GM23338 (cell line): Measurements from ENCODE around the gene TBCEL. TPM values are rescaled to one million over a fixed set of nuclear protein-coding genes. Genes with fewer than 3 reads are reported as not detected.

ENCODE experiments used
- ATAC-seq: fragments of 200-7000 bp; cut with Tn5 transposase; 3 replicates; pipeline ENCODE4 v1.9.1; 2020
- DNase-seq: peaks from one replicate; pipeline ENCODE4 v3.0.0-alpha.2; 2015; ENCODE audit warnings: low spot score
- H2AFZ ChIP-seq: fragments of 200-600 bp; sonication (generic); 2 replicates; pipeline ENCODE4 v1.8.0; 2016; ENCODE audit warnings: antibody characterized with exemption, mild to moderate bottlenecking, moderate library complexity
- H3F3A ChIP-seq: fragments of 200-600 bp; sonication (generic); replicated peaks from 2 replicates; pipeline ENCODE4 v1.8.0; 2017; ENCODE audit warnings: antibody characterized with exemption, mixed run types, low read depth
- H3K27ac ChIP-seq: fragments of 200-600 bp; sonication (generic); 2 replicates; pipeline ENCODE4 v1.6.1; 2016; ENCODE audit warnings: low read depth
- H3K27me3 ChIP-seq: fragments of 200-600 bp; sonication (generic); 2 replicates; pipeline ENCODE4 v1.8.0; 2016; ENCODE audit warnings: mild to moderate bottlenecking, mixed run types, moderate library complexity; ENCODE audit not compliant: insufficient read depth
- H3K36me3 ChIP-seq: fragments of 200-600 bp; sonication (generic); 2 replicates; pipeline ENCODE4 v1.8.0; 2016; ENCODE audit warnings: mild to moderate bottlenecking; ENCODE audit not compliant: insufficient read depth
- H3K4me1 ChIP-seq: fragments of 200-600 bp; sonication (generic); 2 replicates; pipeline ENCODE4 v1.8.0; 2016; ENCODE audit warnings: mild to moderate bottlenecking, moderate library complexity; ENCODE audit not compliant: insufficient read depth
- H3K4me2 ChIP-seq: fragments of 200-600 bp; sonication (generic); 2 replicates; pipeline ENCODE4 v1.7.1; 2017; ENCODE audit warnings: mixed run types
- H3K4me3 ChIP-seq: fragments of 200-600 bp; sonication (generic); 2 replicates; pipeline ENCODE4 v1.6.1; 2016; ENCODE audit warnings: mixed run types
- H3K79me2 ChIP-seq: fragments of 200-600 bp; sonication (generic); replicated peaks from 2 replicates; pipeline ENCODE4 v1.8.0; 2017; ENCODE audit warnings: mild to moderate bottlenecking; ENCODE audit not compliant: insufficient read depth
- H3K9me2 ChIP-seq: fragments of 200-600 bp; sonication (generic); 2 replicates; pipeline ENCODE4 v1.8.0; 2017; ENCODE audit not compliant: insufficient read depth
- H4K20me1 ChIP-seq: fragments of 200-600 bp; sonication (generic); replicated peaks from 2 replicates; pipeline ENCODE4 v1.8.0; 2017; ENCODE audit warnings: mild to moderate bottlenecking; ENCODE audit not compliant: insufficient read depth
- H3K27ac Mint-ChIP-seq: 2 replicates; pipeline ENCODE4 v1.8.0; 2020; ENCODE audit warnings: inconsistent platforms, mild to moderate bottlenecking, moderate library complexity, mixed read lengths
- H3K27me3 Mint-ChIP-seq: 3 replicates; pipeline ENCODE4 v1.8.0; 2022; ENCODE audit warnings: low read depth, mild to moderate bottlenecking, moderate library complexity, mixed read lengths, inconsistent platforms; ENCODE audit not compliant: insufficient read depth, poor library complexity
- H3K36me3 Mint-ChIP-seq: 3 replicates; pipeline ENCODE4 v1.8.0; 2021; ENCODE audit warnings: low read depth, mild to moderate bottlenecking, inconsistent platforms, moderate library complexity, mixed read lengths
- H3K4me1 Mint-ChIP-seq: 3 replicates; pipeline ENCODE4 v1.8.0; 2020; ENCODE audit warnings: mild to moderate bottlenecking, inconsistent platforms, mixed read lengths
- H3K4me3 Mint-ChIP-seq: 3 replicates; pipeline ENCODE4 v1.8.0; 2021; ENCODE audit warnings: moderate library complexity, mild to moderate bottlenecking, inconsistent platforms, mixed read lengths
- H3K9me3 Mint-ChIP-seq: 3 replicates; pipeline ENCODE4 v1.8.0; 2020; ENCODE audit warnings: moderate library complexity, mild to moderate bottlenecking, inconsistent platforms, mixed read lengths
- CREB1 ChIP-seq: fragments of 250-450 bp; sonication (Bioruptor Pico); IDR thresholded peaks from 2 replicates; pipeline ENCODE4 v1.5.0; 2020; ENCODE audit warnings: low read depth, mild to moderate bottlenecking, moderate library complexity
- EZH2 ChIP-seq: fragments of 200-600 bp; sonication (generic); IDR thresholded peaks from one replicate; pipeline ENCODE4 v1.8.0; 2017; ENCODE audit warnings: antibody characterized with exemption, mild to moderate bottlenecking, low read depth; ENCODE audit not compliant: unreplicated experiment
- EZH2phosphoT487 ChIP-seq: fragments of 200-600 bp; sonication (generic); IDR thresholded peaks from one replicate; pipeline ENCODE4 v1.8.1; 2018; ENCODE audit warnings: antibody characterized with exemption; ENCODE audit not compliant: unreplicated experiment
- JUNB ChIP-seq: IDR thresholded peaks from one replicate; pipeline ENCODE4 v1.6.1; 2016; ENCODE audit warnings: antibody characterized with exemption; ENCODE audit not compliant: unreplicated experiment
- POLR2AphosphoS5 ChIP-seq: IDR thresholded peaks from 2 replicates; pipeline ENCODE4 v1.6.1; 2016; ENCODE audit warnings: antibody characterized with exemption, low read depth
- STAT1 ChIP-seq: IDR thresholded peaks from one replicate; pipeline ENCODE4 v1.6.1; 2016; ENCODE audit warnings: antibody characterized with exemption; ENCODE audit not compliant: unreplicated experiment
- ZNF114 ChIP-seq: fragments of 250-450 bp; sonication (Bioruptor Pico); IDR thresholded peaks from 2 replicates; pipeline ENCODE4 v1.5.0; 2020; ENCODE audit warnings: mild to moderate bottlenecking, moderate library complexity
- ZNF331 ChIP-seq: fragments of 250-450 bp; sonication (Bioruptor Pico); IDR thresholded peaks from 2 replicates; pipeline ENCODE4 v1.5.0; 2020; ENCODE audit warnings: low read depth, mild to moderate bottlenecking, moderate library complexity
- polyA plus RNA-seq: library from polyadenylated mRNA; unstranded; fragments of >200 nt; fragmentation: Nextera tagmentation; extraction: Ambion mirVana; gene quantifications from 2 replicates; pipeline ENCODE4 v1.2.1, GENCODE V29; 2016
- total RNA-seq: library from RNA; depleted of rRNA; stranded (reverse); fragments of >200 nt; shearing (Covaris generic); gene quantifications from 2 replicates; pipeline ENCODE4 v1.2.3, GENCODE V29; 2014
- TF ChIP-seq, protein P1 (sequence below), 2 experiments: fragments of 200-600 bp in 1 of 2; sonication (generic) in 1 of 2; conservative IDR thresholded peaks; 2 replicates each; pipeline versions ENCODE4 v1.5.1 to v1.6.1; 2016 to 2017; ENCODE audit warnings: antibody characterized with exemption in 2 of 2, low read depth in 2 of 2, mild to moderate bottlenecking in 2 of 2, moderate library complexity in 1 of 2
- TF ChIP-seq, protein P2 (sequence below): fragments of 250-450 bp; sonication (Bioruptor Pico); IDR thresholded peaks from 2 replicates; pipeline ENCODE4 v1.5.0; 2020; ENCODE audit warnings: mild to moderate bottlenecking, moderate library complexity
- TF ChIP-seq, protein P3 (sequence below): IDR thresholded peaks from one replicate; pipeline ENCODE4 v1.6.1; 2018; ENCODE audit warnings: antibody characterized with exemption; ENCODE audit not compliant: unreplicated experiment

The TBCEL gene
- total and polyA plus RNA-seq, 2 experiments from 2014 or later, result 5.4 to 16.2 TPM

DNA sequence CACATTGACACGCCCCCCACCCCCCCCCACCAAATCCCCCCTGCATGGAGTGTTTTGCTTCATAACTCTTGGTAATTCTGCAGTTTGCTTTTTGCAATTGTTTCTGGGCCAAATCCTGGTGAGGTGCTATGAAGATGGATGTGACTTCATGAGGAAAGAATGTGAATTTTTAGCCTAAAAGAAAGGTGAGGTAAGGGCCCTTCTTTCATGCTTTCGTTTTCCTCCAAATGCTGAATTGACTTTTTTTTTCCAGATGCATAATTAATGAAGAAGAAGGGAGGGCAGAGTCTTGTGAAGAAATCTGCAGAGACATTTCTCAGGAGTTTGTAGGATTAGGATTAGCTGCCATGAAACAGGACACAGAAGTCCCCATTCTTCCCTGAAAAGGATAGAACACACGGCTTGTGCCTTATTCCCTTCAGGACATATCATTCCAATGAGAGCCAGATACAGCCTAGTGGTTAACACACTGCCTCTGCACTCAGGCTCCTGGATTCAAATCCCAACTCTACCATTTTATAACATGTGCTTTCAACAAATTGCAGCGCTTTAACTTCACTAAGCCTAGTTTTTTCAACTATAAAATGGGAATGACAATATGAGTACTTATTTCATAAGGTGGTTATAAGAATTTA lies 19.6 kb upstream of the TBCEL start (continued):
- TF ChIP-seq JUNB (no peak), ZNF331 (CRISPR knock-in tag) (no peak)
- TF ChIP-seq, protein P1, sequence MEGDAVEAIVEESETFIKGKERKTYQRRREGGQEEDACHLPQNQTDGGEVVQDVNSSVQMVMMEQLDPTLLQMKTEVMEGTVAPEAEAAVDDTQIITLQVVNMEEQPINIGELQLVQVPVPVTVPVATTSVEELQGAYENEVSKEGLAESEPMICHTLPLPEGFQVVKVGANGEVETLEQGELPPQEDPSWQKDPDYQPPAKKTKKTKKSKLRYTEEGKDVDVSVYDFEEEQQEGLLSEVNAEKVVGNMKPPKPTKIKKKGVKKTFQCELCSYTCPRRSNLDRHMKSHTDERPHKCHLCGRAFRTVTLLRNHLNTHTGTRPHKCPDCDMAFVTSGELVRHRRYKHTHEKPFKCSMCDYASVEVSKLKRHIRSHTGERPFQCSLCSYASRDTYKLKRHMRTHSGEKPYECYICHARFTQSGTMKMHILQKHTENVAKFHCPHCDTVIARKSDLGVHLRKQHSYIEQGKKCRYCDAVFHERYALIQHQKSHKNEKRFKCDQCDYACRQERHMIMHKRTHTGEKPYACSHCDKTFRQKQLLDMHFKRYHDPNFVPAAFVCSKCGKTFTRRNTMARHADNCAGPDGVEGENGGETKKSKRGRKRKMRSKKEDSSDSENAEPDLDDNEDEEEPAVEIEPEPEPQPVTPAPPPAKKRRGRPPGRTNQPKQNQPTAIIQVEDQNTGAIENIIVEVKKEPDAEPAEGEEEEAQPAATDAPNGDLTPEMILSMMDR (conservative IDR thresholded peaks at IDR 0.05; ENCODE audit: low read depth in 2 of 2), result no peak

DNA sequence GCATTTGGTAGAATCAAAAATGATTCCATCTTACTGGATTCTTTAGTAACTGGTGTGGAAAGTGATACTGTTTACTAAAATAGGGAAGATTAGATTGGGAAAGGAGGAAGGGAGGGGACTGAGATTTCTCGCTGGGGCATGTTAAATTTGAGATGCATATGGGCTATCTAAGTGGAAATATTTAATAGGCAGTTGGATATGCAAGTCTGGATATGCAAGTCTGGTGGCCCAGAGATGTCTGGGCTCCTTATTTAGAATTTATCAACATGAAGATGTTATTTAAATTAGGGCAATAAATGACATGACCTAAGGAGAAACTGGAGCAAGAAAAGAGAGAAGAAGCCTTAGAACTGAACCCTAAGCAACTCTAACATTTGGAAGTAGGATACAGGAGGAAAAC lies 17.0 kb upstream of the TBCEL start:
- H3K9me2 ChIP-seq, result no peaks in the 10 kb centered on the region
- Mint-ChIP-seq H3K9me3 (no peaks in the 10 kb centered on the region), H3K4me1 (peaks cover 21% of the 10 kb centered on the region), H3K27me3 (peaks cover 3% of the 10 kb centered on the region), H3K4me3 (no peak overlapping the region), H3K27ac (no peak overlapping the region), H3K36me3 (no peaks in the 10 kb centered on the region; the same call in 2 of the 3 replicates)
- no peak overlapping the region for H3K4me2 ChIP-seq
- ATAC-seq, result no peak
- no peak overlapping the region for H3K27ac ChIP-seq
- no peak overlapping the region for H2AFZ ChIP-seq
- no peak overlapping the region for H3K4me3 ChIP-seq
- no peaks in the 10 kb centered on the region for H3F3A ChIP-seq
- no peak for DNase-seq
- H3K4me1 ChIP-seq, result peaks cover 7% of the 10 kb centered on the region; the same call in 1 of the 2 replicates
- no peaks in the 10 kb centered on the region for H3K27me3 ChIP-seq
- no peaks in the 10 kb centered on the region for H3K79me2 ChIP-seq
- no peaks in the 10 kb centered on the region for H3K36me3 ChIP-seq
- no peaks in the 10 kb centered on the region for H4K20me1 ChIP-seq
- TF ChIP-seq ZNF114 (CRISPR knock-in tag) (no peak), EZH2 (no peak), STAT1 (no peak), POLR2AphosphoS5 (no peak), EZH2phosphoT487 (no peak), ZNF331 (CRISPR knock-in tag) (no peak), CREB1 (no peak)
- TF ChIP-seq, protein P2, sequence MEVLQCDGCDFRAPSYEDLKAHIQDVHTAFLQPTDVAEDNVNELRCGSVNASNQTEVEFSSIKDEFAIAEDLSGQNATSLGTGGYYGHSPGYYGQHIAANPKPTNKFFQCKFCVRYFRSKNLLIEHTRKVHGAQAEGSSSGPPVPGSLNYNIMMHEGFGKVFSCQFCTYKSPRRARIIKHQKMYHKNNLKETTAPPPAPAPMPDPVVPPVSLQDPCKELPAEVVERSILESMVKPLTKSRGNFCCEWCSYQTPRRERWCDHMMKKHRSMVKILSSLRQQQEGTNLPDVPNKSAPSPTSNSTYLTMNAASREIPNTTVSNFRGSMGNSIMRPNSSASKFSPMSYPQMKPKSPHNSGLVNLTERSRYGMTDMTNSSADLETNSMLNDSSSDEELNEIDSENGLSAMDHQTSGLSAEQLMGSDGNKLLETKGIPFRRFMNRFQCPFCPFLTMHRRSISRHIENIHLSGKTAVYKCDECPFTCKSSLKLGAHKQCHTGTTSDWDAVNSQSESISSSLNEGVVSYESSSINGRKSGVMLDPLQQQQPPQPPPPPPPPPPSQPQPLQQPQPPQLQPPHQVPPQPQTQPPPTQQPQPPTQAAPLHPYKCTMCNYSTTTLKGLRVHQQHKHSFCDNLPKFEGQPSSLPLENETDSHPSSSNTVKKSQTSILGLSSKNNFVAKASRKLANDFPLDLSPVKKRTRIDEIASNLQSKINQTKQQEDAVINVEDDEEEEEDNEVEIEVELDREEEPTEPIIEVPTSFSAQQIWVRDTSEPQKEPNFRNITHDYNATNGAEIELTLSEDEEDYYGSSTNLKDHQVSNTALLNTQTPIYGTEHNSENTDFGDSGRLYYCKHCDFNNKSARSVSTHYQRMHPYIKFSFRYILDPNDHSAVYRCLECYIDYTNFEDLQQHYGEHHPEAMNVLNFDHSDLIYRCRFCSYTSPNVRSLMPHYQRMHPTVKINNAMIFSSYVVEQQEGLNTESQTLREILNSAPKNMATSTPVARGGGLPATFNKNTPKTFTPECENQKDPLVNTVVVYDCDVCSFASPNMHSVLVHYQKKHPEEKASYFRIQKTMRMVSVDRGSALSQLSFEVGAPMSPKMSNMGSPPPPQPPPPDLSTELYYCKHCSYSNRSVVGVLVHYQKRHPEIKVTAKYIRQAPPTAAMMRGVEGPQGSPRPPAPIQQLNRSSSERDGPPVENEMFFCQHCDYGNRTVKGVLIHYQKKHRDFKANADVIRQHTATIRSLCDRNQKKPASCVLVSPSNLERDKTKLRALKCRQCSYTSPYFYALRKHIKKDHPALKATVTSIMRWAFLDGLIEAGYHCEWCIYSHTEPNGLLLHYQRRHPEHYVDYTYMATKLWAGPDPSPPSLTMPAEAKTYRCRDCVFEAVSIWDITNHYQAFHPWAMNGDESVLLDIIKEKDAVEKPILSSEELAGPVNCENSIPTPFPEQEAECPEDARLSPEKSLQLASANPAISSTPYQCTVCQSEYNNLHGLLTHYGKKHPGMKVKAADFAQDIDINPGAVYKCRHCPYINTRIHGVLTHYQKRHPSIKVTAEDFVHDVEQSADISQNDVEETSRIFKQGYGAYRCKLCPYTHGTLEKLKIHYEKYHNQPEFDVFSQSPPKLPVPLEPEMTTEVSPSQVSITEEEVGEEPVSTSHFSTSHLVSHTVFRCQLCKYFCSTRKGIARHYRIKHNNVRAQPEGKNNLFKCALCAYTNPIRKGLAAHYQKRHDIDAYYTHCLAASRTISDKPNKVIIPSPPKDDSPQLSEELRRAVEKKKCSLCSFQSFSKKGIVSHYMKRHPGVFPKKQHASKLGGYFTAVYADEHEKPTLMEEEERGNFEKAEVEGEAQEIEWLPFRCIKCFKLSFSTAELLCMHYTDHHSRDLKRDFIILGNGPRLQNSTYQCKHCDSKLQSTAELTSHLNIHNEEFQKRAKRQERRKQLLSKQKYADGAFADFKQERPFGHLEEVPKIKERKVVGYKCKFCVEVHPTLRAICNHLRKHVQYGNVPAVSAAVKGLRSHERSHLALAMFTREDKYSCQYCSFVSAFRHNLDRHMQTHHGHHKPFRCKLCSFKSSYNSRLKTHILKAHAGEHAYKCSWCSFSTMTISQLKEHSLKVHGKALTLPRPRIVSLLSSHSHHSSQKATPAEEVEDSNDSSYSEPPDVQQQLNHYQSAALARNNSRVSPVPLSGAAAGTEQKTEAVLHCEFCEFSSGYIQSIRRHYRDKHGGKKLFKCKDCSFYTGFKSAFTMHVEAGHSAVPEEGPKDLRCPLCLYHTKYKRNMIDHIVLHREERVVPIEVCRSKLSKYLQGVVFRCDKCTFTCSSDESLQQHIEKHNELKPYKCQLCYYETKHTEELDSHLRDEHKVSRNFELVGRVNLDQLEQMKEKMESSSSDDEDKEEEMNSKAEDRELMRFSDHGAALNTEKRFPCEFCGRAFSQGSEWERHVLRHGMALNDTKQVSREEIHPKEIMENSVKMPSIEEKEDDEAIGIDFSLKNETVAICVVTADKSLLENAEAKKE, result no peak
- TF ChIP-seq, protein P3, sequence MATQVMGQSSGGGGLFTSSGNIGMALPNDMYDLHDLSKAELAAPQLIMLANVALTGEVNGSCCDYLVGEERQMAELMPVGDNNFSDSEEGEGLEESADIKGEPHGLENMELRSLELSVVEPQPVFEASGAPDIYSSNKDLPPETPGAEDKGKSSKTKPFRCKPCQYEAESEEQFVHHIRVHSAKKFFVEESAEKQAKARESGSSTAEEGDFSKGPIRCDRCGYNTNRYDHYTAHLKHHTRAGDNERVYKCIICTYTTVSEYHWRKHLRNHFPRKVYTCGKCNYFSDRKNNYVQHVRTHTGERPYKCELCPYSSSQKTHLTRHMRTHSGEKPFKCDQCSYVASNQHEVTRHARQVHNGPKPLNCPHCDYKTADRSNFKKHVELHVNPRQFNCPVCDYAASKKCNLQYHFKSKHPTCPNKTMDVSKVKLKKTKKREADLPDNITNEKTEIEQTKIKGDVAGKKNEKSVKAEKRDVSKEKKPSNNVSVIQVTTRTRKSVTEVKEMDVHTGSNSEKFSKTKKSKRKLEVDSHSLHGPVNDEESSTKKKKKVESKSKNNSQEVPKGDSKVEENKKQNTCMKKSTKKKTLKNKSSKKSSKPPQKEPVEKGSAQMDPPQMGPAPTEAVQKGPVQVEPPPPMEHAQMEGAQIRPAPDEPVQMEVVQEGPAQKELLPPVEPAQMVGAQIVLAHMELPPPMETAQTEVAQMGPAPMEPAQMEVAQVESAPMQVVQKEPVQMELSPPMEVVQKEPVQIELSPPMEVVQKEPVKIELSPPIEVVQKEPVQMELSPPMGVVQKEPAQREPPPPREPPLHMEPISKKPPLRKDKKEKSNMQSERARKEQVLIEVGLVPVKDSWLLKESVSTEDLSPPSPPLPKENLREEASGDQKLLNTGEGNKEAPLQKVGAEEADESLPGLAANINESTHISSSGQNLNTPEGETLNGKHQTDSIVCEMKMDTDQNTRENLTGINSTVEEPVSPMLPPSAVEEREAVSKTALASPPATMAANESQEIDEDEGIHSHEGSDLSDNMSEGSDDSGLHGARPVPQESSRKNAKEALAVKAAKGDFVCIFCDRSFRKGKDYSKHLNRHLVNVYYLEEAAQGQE, result no peak
- TF ChIP-seq, protein P1 (conservative IDR thresholded peaks at IDR 0.05; ENCODE audit: low read depth in 2 of 2), result no peak
